Measurements from ENCODE around the gene VEPH1.

DNA sequence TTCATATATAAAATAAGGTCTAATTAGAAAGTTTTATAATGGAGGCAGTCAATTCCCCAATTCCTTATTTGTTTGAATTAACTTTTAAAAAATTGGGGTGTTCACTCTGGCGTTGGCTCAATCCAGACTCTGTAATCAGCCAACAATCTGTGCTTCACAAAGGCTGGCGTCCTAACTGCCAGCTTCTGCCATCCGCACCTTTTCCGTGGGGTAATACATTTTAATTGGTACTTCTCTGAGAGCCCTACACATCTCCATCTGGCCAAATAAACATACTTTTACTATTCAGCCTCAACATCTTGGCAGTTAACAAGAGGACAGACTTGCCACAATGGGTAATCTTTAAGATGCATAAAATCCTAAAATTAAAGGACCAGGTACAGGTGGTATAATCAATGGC lies 218.1 kb downstream of the VEPH1 start:
- TF ChIP-seq EZH2 (IDR thresholded peaks at IDR 0.05; ENCODE audit: borderline replicate concordance, low read depth, low read length, severe bottlenecking), result no peak
- TF ChIP-seq, protein P1, sequence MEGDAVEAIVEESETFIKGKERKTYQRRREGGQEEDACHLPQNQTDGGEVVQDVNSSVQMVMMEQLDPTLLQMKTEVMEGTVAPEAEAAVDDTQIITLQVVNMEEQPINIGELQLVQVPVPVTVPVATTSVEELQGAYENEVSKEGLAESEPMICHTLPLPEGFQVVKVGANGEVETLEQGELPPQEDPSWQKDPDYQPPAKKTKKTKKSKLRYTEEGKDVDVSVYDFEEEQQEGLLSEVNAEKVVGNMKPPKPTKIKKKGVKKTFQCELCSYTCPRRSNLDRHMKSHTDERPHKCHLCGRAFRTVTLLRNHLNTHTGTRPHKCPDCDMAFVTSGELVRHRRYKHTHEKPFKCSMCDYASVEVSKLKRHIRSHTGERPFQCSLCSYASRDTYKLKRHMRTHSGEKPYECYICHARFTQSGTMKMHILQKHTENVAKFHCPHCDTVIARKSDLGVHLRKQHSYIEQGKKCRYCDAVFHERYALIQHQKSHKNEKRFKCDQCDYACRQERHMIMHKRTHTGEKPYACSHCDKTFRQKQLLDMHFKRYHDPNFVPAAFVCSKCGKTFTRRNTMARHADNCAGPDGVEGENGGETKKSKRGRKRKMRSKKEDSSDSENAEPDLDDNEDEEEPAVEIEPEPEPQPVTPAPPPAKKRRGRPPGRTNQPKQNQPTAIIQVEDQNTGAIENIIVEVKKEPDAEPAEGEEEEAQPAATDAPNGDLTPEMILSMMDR (IDR thresholded peaks at IDR 0.05; ENCODE audit: borderline replicate concordance, extremely low read depth, low read length, poor library complexity, severe bottlenecking), result no peak

Measured in DND-41 (cell line).